Lower leg skin (tissue), 3 donors: ENCODE results near the gene RPL29.

ENCODE experiments used
- CTCF ChIP-seq, 3 donors: fragments of 450-650 bp; IDR thresholded peaks; one replicate each; pipeline ENCODE4 v1.5.1; 2016; ENCODE audit warnings: antibody characterized with exemption in 3 of 3, mild to moderate bottlenecking in 3 of 3, moderate library complexity in 2 of 3
- POLR2A ChIP-seq, 2 donors: fragments of 450-650 bp; IDR thresholded peaks; one replicate each; pipeline ENCODE4 v1.6.1; 2016 to 2017; ENCODE audit warnings: antibody characterized with exemption in 2 of 2, mild to moderate bottlenecking in 1 of 2, moderate library complexity in 1 of 2

DNA sequence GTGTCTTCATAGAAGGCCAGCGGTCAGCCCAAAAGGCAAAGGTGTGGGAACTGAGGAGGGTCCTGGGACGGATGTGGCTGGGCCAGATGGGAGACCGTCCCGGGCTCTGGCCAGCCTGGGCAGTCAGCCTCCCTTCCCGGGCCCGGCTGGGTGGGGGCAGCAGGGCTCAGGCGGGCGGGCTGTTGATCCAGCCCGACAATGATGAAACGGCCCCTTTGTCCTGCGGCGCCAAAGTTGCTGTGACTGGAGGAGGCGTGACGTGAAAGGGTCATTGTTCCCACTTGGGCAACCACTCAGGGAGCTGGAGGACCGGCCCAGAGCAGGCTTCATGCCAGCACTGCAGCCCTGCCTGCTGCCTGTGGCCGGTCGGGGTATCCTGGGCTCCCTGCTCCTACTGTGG is 44.2 kb upstream of the RPL29 start:
- TF ChIP-seq CTCF (IDR thresholded peaks at IDR 0.05) (no peak), POLR2A (IDR thresholded peaks at IDR 0.05) (no peak)
